HepG2 (cell line): ENCODE measurements around the gene ARID5B. TPM values are rescaled to one million over a fixed set of nuclear protein-coding genes. Genes with fewer than 3 reads are reported as not detected.

Experiments used
- EED ChIP-seq: sonication (generic); formaldehyde crosslinking; IDR thresholded peaks from 2 replicates; pipeline ENCODE4 v1.5.0; 2020; ENCODE audit warnings: mild to moderate bottlenecking, missing genetic modification reagents
- ELF3 ChIP-seq: IDR thresholded peaks from 2 replicates; pipeline ENCODE4 v1.6.1; 2016; ENCODE audit warnings: missing genetic modification reagents, missing compliant biosample characterization
- PAF1 ChIP-seq: IDR thresholded peaks from 2 replicates; pipeline ENCODE4 v1.6.1; 2016; ENCODE audit warnings: missing genetic modification reagents, missing compliant biosample characterization
- PPARG ChIP-seq: conservative IDR thresholded peaks from 2 replicates; pipeline ENCODE4 v1.6.1; 2016; ENCODE audit warnings: missing biosample characterization, missing genetic modification reagents
- SOX13 ChIP-seq, 3 experiments: fragments of 450-650 bp in 1 of 3; sonication (generic) in 1 of 3; formaldehyde crosslinking in 1 of 3; IDR thresholded peaks in 2 of 3; conservative IDR thresholded peaks in 1 of 3; 2 replicates each; pipeline versions ENCODE4 v1.5.0 to v1.6.1; 2016 to 2020; ENCODE audit warnings: antibody characterized with exemption in 1 of 3, mild to moderate bottlenecking in 1 of 3, missing compliant biosample characterization in 1 of 3, missing genetic modification reagents in 1 of 3, moderate library complexity in 1 of 3
- SP140L ChIP-seq: sonication (generic); formaldehyde crosslinking; IDR thresholded peaks from 2 replicates; pipeline ENCODE4 v1.4.0; 2020; ENCODE audit warnings: missing genetic modification reagents, borderline replicate concordance
- SP2 ChIP-seq: sonication (generic); formaldehyde crosslinking; IDR thresholded peaks from 2 replicates; pipeline ENCODE4 v1.5.1; 2020; ENCODE audit warnings: mild to moderate bottlenecking, missing genetic modification reagents
- U2AF1 ChIP-seq: fragments of 200-400 bp; formaldehyde crosslinking; optimal IDR thresholded peaks from 2 replicates; pipeline ENCODE3; 2017; ENCODE audit warnings: mild to moderate bottlenecking, low read depth, low read length
- U2AF2 ChIP-seq: fragments of 200-400 bp; formaldehyde crosslinking; IDR thresholded peaks from 2 replicates; pipeline ENCODE4 v1.6.1; 2017; ENCODE audit warnings: low read depth, mild to moderate bottlenecking, low read length
- UBTF ChIP-seq: sonication (generic); formaldehyde crosslinking; IDR thresholded peaks from 2 replicates; pipeline ENCODE4 v1.4.0; 2020; ENCODE audit warnings: mild to moderate bottlenecking, missing genetic modification reagents
- XRCC5 ChIP-seq: fragments of 200-400 bp; formaldehyde crosslinking; optimal IDR thresholded peaks from 2 replicates; pipeline ENCODE3; 2017; ENCODE audit warnings: mild to moderate bottlenecking, low read length
- ZBTB26 ChIP-seq: IDR thresholded peaks from 2 replicates; pipeline ENCODE4 v1.6.1; 2016; ENCODE audit warnings: missing compliant biosample characterization, missing genetic modification reagents, borderline replicate concordance
- ZFP36L2 ChIP-seq: sonication (generic); formaldehyde crosslinking; IDR thresholded peaks from 2 replicates; pipeline ENCODE4 v1.4.0; 2020; ENCODE audit warnings: missing genetic modification reagents
- ZNF143 ChIP-seq: sonication (generic); formaldehyde crosslinking; IDR thresholded peaks from 2 replicates; pipeline ENCODE4 v1.4.0; 2020; ENCODE audit warnings: missing genetic modification reagents
- ZNF20 ChIP-seq: sonication (generic); formaldehyde crosslinking; IDR thresholded peaks from 2 replicates; pipeline ENCODE4 v1.4.0; 2020; ENCODE audit warnings: mild to moderate bottlenecking, moderate library complexity, missing genetic modification reagents
- ZNF274 ChIP-seq: sonication (generic); formaldehyde crosslinking; IDR thresholded peaks from 2 replicates; pipeline ENCODE4 v1.5.1; 2020; ENCODE audit warnings: mild to moderate bottlenecking, missing genetic modification reagents
- ZNF431 ChIP-seq: sonication (generic); formaldehyde crosslinking; IDR thresholded peaks from 2 replicates; pipeline ENCODE4 v1.9.0; 2022; ENCODE audit warnings: missing genetic modification reagents, low read depth, mild to moderate bottlenecking, borderline replicate concordance
- ZNF546 ChIP-seq: sonication (generic); formaldehyde crosslinking; conservative IDR thresholded peaks from 2 replicates; pipeline ENCODE4 v1.8.1; 2023; ENCODE audit warnings: mild to moderate bottlenecking, missing genetic modification reagents
- ZNF782 ChIP-seq: sonication (generic); formaldehyde crosslinking; IDR thresholded peaks from 2 replicates; pipeline ENCODE4 v1.4.0; 2020; ENCODE audit warnings: missing genetic modification reagents, mild to moderate bottlenecking, borderline replicate concordance
- polyA plus RNA-seq, 8 experiments: library from polyadenylated mRNA; depleted of rRNA in 3 of 8; stranded (reverse) in 7 of 8; unstranded in 1 of 8; fragments of >200 nt; fragmentation: Illumina TruSeq in 4 of 8; extraction: Trizol in 4 of 8; gene quantifications; 2 replicates each; pipeline versions ENCODE4 v1.2.1 to v1.2.3, GENCODE V29; 2011 to 2016; ENCODE audit warnings: low read depth in 4 of 8, missing spikeins in 1 of 8, mixed read lengths in 1 of 8; ENCODE audit not compliant: insufficient read depth in 1 of 8
- total RNA-seq, 5 experiments: library from RNA; depleted of rRNA; stranded (reverse); fragments of >200 nt; fragmentation: Illumina TruSeq; extraction: Trizol; gene quantifications; 2 replicates each; pipeline ENCODE4 v1.2.3, GENCODE V29; 2016; ENCODE audit warnings: low read depth in 1 of 5
- TF ChIP-seq, protein P1 (sequence below): sonication (generic); formaldehyde crosslinking; IDR thresholded peaks from 2 replicates; pipeline ENCODE4 v1.5.0; 2020; ENCODE audit warnings: missing genetic modification reagents, mild to moderate bottlenecking, borderline replicate concordance
- TF ChIP-seq, protein P2 (sequence below): sonication (generic); formaldehyde crosslinking; IDR thresholded peaks from 2 replicates; pipeline ENCODE4 v1.4.0; 2020; ENCODE audit warnings: missing genetic modification reagents, low read depth, mild to moderate bottlenecking, borderline replicate concordance
- TF ChIP-seq, protein P3 (sequence below): sonication (generic); formaldehyde crosslinking; IDR thresholded peaks from 2 replicates; pipeline ENCODE4 v1.4.0; 2020; ENCODE audit warnings: missing genetic modification reagents

The ARID5B gene
- total and polyA plus RNA-seq, 2 of the 13 experiments (the other 11 are each of a cell fraction or from before 2014, with no cell fraction given), result 6.2 to 21.1 TPM

DNA sequence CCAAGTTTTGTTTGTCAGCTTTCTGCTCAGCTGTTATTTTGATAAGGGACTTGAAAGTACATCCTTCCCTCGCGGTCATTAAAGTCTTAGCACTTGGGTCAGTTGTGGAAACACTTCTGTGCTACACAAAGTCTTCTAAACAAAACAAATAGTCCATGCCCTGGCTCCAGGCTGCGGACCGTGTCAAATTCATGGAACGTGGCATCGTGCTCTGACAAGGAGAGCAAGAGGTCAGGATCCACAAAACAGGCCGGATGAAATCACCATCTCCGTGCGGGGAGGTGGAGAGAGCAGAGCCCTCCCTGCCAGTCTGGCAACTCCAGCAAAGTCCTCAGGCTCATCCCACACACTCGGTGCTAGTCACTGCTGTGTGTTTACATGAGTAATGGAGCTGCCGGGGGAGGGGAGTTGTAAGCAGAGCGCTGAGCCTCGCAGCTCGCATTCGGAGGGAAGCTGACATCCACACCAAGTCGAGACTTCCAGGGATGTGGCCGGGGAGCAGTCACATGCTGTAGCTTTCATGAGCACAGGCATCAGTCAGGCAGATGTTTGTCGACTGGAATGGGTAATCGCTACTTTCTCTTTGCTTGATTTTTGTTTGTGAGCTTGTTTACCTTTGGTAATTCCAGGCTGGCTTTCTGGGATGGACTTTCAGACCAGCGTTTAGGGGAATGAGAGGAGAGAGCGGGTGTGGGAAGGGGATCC, 147.6 kb downstream of the ARID5B start (continued):
- TF ChIP-seq, protein P1, sequence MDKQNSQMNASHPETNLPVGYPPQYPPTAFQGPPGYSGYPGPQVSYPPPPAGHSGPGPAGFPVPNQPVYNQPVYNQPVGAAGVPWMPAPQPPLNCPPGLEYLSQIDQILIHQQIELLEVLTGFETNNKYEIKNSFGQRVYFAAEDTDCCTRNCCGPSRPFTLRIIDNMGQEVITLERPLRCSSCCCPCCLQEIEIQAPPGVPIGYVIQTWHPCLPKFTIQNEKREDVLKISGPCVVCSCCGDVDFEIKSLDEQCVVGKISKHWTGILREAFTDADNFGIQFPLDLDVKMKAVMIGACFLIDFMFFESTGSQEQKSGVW (CRISPR knock-in tag), result no peak
- TF ChIP-seq SP2 (no peak), ZNF431 (peak; percentile 95; the same call in 1 of the 2 replicates), U2AF1 (no peak), U2AF2 (no peak), EED (peak; percentile 55; the same call in 1 of the 2 replicates), UBTF (peak; percentile 93), ZNF274 (peak; percentile 94), ZNF143 (CRISPR knock-in tag) (0 out of 2 replicates have a peak, but pooled peaks have one; percentile 14), SP140L (CRISPR knock-in tag) (no peak), ZFP36L2 (no peak), ELF3 (CRISPR knock-in tag) (peak; percentile 69), PAF1 (CRISPR knock-in tag) (no peak), ZBTB26 (CRISPR knock-in tag) (peak; percentile 82), PPARG (CRISPR knock-in tag) (peak; percentile 75), ZNF782 (CRISPR knock-in tag) (peak; percentile 75; the same call in 1 of the 2 replicates), SOX13 (IDR thresholded peaks at IDR 0.05) (no peak), SOX13 (CRISPR knock-in tag; conservative IDR thresholded peaks at IDR 0.05 in 1 of 2, IDR thresholded peaks at IDR 0.05 in 1 of 2) (peak in 1 of 2 experiments; percentile 58; a peak in 2 of 4 replicates), ZNF20 (no peak), ZNF546 (CRISPR knock-in tag) (no peak), XRCC5 (peak; percentile 83)
- TF ChIP-seq, protein P2, sequence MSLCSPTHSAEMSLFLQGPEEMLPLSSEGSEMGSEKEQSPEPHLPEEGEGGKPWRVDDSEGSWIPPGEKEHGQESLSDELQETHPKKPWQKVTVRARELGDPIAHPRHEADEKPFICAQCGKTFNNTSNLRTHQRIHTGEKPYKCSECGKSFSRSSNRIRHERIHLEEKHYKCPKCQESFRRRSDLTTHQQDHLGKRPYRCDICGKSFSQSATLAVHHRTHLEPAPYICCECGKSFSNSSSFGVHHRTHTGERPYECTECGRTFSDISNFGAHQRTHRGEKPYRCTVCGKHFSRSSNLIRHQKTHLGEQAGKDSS, result peak; percentile 79; the same call in 1 of the 2 replicates
- TF ChIP-seq, protein P3, sequence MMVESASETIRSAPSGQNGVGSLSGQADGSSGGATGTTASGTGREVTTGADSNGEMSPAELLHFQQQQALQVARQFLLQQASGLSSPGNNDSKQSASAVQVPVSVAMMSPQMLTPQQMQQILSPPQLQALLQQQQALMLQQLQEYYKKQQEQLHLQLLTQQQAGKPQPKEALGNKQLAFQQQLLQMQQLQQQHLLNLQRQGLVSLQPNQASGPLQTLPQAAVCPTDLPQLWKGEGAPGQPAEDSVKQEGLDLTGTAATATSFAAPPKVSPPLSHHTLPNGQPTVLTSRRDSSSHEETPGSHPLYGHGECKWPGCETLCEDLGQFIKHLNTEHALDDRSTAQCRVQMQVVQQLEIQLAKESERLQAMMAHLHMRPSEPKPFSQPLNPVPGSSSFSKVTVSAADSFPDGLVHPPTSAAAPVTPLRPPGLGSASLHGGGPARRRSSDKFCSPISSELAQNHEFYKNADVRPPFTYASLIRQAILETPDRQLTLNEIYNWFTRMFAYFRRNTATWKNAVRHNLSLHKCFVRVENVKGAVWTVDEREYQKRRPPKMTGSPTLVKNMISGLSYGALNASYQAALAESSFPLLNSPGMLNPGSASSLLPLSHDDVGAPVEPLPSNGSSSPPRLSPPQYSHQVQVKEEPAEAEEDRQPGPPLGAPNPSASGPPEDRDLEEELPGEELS (CRISPR knock-in tag), result peak; percentile 89
